Mesodermal cell (in vitro differentiated cells): ENCODE measurements around the gene COL4A3.
"Not testable (repeated sequence)": the region's sequence is repeated elsewhere in the genome, so short reads cannot be mapped to it uniquely, and the experiment has no call there.

Experiments used
- H3K27ac ChIP-seq: 2 replicates; pipeline ENCODE4 v1.7.0; 2013; ENCODE audit warnings: mild to moderate bottlenecking, low read depth, low read length, moderate library complexity; ENCODE audit not compliant: severe bottlenecking
- H3K36me3 ChIP-seq: 2 replicates; pipeline ENCODE4 v1.7.1; 2013; ENCODE audit warnings: mild to moderate bottlenecking, low read length, moderate library complexity; ENCODE audit not compliant: control insufficient read depth, insufficient read depth
- H3K4me1 ChIP-seq: one replicate; pipeline ENCODE4 v1.7.1; 2013; ENCODE audit warnings: mild to moderate bottlenecking, low read length; ENCODE audit not compliant: insufficient read depth, control insufficient read depth, poor library complexity, severe bottlenecking
- H3K4me3 ChIP-seq: 2 replicates; pipeline ENCODE4 v1.7.0; 2013; ENCODE audit warnings: low read length, control low read depth, mild to moderate bottlenecking; ENCODE audit not compliant: insufficient read depth, poor library complexity, severe bottlenecking; ENCODE audit errors: extremely low read depth
- H3K9me3 ChIP-seq: 2 replicates; pipeline ENCODE4 v1.7.1; 2013; ENCODE audit warnings: mild to moderate bottlenecking, low read length, moderate library complexity; ENCODE audit not compliant: control insufficient read depth
- WGBS, 2 experiments: methylation state at CpG; one replicate each; pipeline ENCODE4 v1.1.5; 2013; ENCODE audit warnings: missing lambda C conversion rate in 2 of 2; ENCODE audit not compliant: insufficient coverage in 2 of 2; 5-methylcytosine and 5-hydroxymethylcytosine counted together

The COL4A3 gene

DNA sequence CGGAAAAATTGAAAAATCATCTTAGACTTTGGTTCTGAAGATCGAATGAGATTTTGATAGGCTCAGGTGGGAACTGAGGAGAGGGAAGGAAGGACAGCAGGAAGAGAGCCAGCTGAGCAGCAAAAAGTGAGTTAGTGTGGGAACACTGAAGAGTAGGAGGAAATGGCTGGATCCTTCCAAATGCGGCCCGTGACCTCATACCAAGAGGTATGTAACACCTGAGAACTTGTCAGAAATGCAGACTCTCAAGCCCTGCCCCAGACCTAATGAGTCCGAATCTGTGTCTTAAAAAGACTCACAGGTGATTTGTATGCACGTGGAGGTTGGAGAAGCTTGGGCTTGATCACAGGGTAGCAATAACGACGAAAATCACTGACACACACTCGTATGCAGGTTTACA is 42.0 kb downstream of the COL4A3 start:
- Histone ChIP-seq H3K9me3 (no peaks in the 10 kb centered on the region), H3K4me3 (no peak overlapping the region), H3K4me1 (no peaks in the 10 kb centered on the region), H3K36me3 (no peaks in the 10 kb centered on the region), H3K27ac (no peak overlapping the region)
- 72 to 84% methylated on average over 5 to 7 of the region's 9 CpGs for WGBS, 2 experiments

GRCh38 chr2:227207573-227207972 is 43.1 kb downstream of the COL4A3 start:
- 55 to 75% methylated on average over 2 of the region's 2 CpGs for WGBS, 2 experiments
- Histone ChIP-seq H3K4me3 (no peak overlapping the region), H3K36me3 (no peaks in the 10 kb centered on the region), H3K4me1 (no peaks in the 10 kb centered on the region), H3K27ac (no peak overlapping the region), H3K9me3 (no peaks in the 10 kb centered on the region)

- H3K9me3 ChIP-seq, result no peaks in the 10 kb centered on the region
- no peaks in the 10 kb centered on the region for H3K36me3 ChIP-seq
- 100% methylated on average over 1 of the region's 3 CpGs; no CpG with 5 or more reads in 1 of the 2 experiments for WGBS, 2 experiments
- H3K4me1 ChIP-seq, result no peaks in the 10 kb centered on the region
- no peak overlapping the region for H3K27ac ChIP-seq
- H3K4me3 ChIP-seq, result no peak overlapping the region
These were observed 50.2 kb downstream of the COL4A3 start for GRCh38 chr2:227214622-227215041.

- whole genome bisulfite sequencing, 2 experiments, result 63 to 80% methylated on average over 1 to 2 of the region's 4 CpGs
- Histone ChIP-seq H3K27ac (no peak overlapping the region), H3K9me3 (no peaks in the 10 kb centered on the region), H3K4me1 (no peaks in the 10 kb centered on the region), H3K4me3 (no peak overlapping the region), H3K36me3 (no peaks in the 10 kb centered on the region)
These were observed 55.1 kb downstream of the COL4A3 start for GRCh38 chr2:227219312-227220105.

DNA sequence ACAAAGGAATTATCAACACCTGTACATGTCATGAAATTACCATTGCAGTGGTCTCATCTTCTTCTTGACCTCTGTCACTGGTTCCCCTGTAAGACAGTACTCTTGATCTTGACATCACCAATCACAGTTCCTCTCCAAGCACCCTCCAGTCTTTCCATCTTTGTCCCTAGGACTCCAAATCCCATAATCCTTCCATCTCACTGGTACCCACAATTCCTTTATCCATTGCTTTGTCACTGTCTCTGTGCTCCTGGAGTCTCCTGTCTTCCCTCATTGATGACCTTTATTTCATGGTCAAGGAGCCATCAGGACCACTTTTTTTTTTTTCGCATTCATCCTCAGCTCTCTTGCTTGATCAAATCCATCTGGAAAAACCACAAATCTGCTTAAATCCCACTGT is 56.7 kb downstream of the COL4A3 start:
- Histone ChIP-seq H3K4me1 (no peaks in the 10 kb centered on the region), H3K36me3 (no peaks in the 10 kb centered on the region), H3K4me3 (no peak overlapping the region), H3K27ac (no peak overlapping the region), H3K9me3 (no peaks in the 10 kb centered on the region)
- 35 to 63% methylated on average over 1 of the region's 1 CpG for WGBS, 2 experiments

GRCh38 chr2:227222292-227222691 is 57.9 kb downstream of the COL4A3 start:
- 73% methylated on average over 4 of the region's 4 CpGs for WGBS, 2 experiments
- Histone ChIP-seq H3K9me3 (no peaks in the 10 kb centered on the region), H3K4me3 (no peak overlapping the region), H3K4me1 (no peaks in the 10 kb centered on the region), H3K36me3 (no peaks in the 10 kb centered on the region), H3K27ac (no peak overlapping the region)

GRCh38 chr2:227225641-227226040 is 61.2 kb downstream of the COL4A3 start:
- H3K9me3 ChIP-seq, H3K36me3 ChIP-seq, H3K4me1 ChIP-seq, H3K4me3 ChIP-seq, H3K27ac ChIP-seq: not testable (repeated sequence)
- WGBS, 2 experiments, result 85 to 88% methylated on average over 3 to 4 of the region's 6 CpGs

GRCh38 chr2:227228061-227228667 is 63.7 kb downstream of the COL4A3 start:
- Histone ChIP-seq H3K4me3 (no peak overlapping the region), H3K9me3 (no peaks in the 10 kb centered on the region), H3K36me3 (no peaks in the 10 kb centered on the region), H3K27ac (no peak overlapping the region), H3K4me1 (no peaks in the 10 kb centered on the region)
- WGBS, 2 experiments, result 80 to 89% methylated on average over 10 to 11 of the region's 14 CpGs

DNA sequence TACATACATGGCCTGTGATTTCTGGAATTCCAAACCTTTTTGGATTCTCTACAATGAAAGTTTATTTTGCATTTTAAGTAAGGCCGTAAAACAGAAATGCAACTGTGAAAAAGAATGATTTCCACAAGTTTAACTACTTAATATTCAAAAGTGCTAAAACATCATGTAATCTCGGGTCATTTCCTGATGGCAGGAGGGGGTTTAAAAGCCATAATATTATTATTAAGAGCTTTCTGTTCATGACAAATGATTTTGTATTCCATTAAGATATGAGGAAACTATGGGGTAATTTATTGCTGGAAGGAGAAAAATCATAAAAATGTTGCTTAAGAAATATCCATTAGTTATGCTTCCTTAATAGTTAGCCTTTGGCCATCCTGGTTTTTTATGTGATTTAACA is 65.7 kb downstream of the COL4A3 start:
- H3K27ac ChIP-seq, result no peak overlapping the region
- H3K4me3 ChIP-seq, result no peak overlapping the region
- no CpG with 5 or more reads among the region's 2 CpGs for whole genome bisulfite sequencing, 2 experiments
- no peaks in the 10 kb centered on the region for H3K4me1 ChIP-seq
- H3K36me3 ChIP-seq, result no peaks in the 10 kb centered on the region
- no peaks in the 10 kb centered on the region for H3K9me3 ChIP-seq

DNA sequence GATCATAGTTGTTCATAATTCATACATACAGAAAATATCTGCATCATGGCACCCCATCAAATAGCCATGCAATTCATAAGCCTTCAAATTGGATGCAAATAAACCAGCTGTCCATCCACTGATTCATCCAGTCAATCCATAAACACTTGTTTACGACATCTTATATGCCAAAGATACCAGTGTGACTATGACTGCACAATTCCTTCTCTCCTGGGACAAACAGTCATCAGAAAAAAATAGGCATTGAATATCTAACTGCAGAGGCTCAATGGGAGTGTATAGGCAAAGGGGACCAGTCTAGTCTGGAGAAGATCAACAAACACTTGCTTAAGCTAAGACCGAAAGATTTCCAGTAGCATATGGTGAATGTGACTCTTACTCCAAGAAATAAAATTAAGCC is 70.0 kb downstream of the COL4A3 start:
- Histone ChIP-seq H3K4me1 (no peaks in the 10 kb centered on the region), H3K36me3 (no peaks in the 10 kb centered on the region), H3K4me3 (no peak overlapping the region), H3K27ac (no peak overlapping the region), H3K9me3 (no peaks in the 10 kb centered on the region)
- WGBS, 2 experiments, result 92 to 100% methylated on average over 1 to 2 of the region's 2 CpGs

- Histone ChIP-seq H3K4me3 (no peak overlapping the region), H3K4me1 (no peaks in the 10 kb centered on the region), H3K9me3 (no peaks in the 10 kb centered on the region), H3K36me3 (no peaks in the 10 kb centered on the region), H3K27ac (no peak overlapping the region)
- 100% methylated on average over 2 of the region's 5 CpGs; no CpG with 5 or more reads in 1 of the 2 experiments for WGBS, 2 experiments
These were observed 73.4 kb downstream of the COL4A3 start for GRCh38 chr2:227237786-227238185.
